SK-N-SH treated with all-trans-retinoic acid at 6 μM for 48 hours (cell line): ENCODE data around the gene G0S2.

ENCODE experiments used
- ATAC-seq: fragments of 200-7000 bp; cut with Tn5 transposase; 3 replicates; pipeline ENCODE4 v1.9.1; 2020; ENCODE audit warnings: mild to moderate bottlenecking, moderate library complexity
- ARNTL ChIP-seq: fragments of 450-650 bp; formaldehyde crosslinking; IDR thresholded peaks from 2 replicates; pipeline ENCODE4 v1.5.0; 2020; ENCODE audit warnings: low read depth, mild to moderate bottlenecking, moderate library complexity, borderline replicate concordance
- BACH2 ChIP-seq: fragments of 250-450 bp; sonication (Bioruptor Pico); IDR thresholded peaks from 2 replicates; pipeline ENCODE4 v1.9.0; 2021; ENCODE audit warnings: mild to moderate bottlenecking, borderline replicate concordance
- CSDC2 ChIP-seq: fragments of 250-450 bp; sonication (Bioruptor Pico); IDR thresholded peaks from 2 replicates; pipeline ENCODE4 v1.5.0; 2020; ENCODE audit warnings: mild to moderate bottlenecking, moderate library complexity
- CSRNP3 ChIP-seq: fragments of 250-450 bp; sonication (Bioruptor Pico); IDR thresholded peaks from 2 replicates; pipeline ENCODE4 v1.5.1; 2021; ENCODE audit warnings: mild to moderate bottlenecking, moderate library complexity
- ESRRG ChIP-seq: fragments of 250-450 bp; sonication (Bioruptor Pico); IDR thresholded peaks from 2 replicates; pipeline ENCODE4 v1.6.1; 2021; ENCODE audit warnings: mild to moderate bottlenecking
- GLIS3 ChIP-seq: fragments of 250-450 bp; sonication (Bioruptor Pico); IDR thresholded peaks from 2 replicates; pipeline ENCODE4 v1.5.0; 2020; ENCODE audit warnings: mild to moderate bottlenecking, moderate library complexity
- ISL1 ChIP-seq: fragments of 250-450 bp; sonication (Bioruptor Pico); IDR thresholded peaks from 2 replicates; pipeline ENCODE4 v2.1.2; 2022; ENCODE audit warnings: mild to moderate bottlenecking, moderate library complexity
- OSR1 ChIP-seq: fragments of 250-450 bp; sonication (Bioruptor Pico); IDR thresholded peaks from 2 replicates; pipeline ENCODE4 v1.8.0; 2022; ENCODE audit warnings: moderate library complexity, mild to moderate bottlenecking, inconsistent platforms
- RARB ChIP-seq: fragments of 250-450 bp; sonication (Bioruptor Pico); IDR thresholded peaks from 2 replicates; pipeline ENCODE4 v1.8.0; 2021; ENCODE audit warnings: mild to moderate bottlenecking, moderate library complexity
- SNAI2 ChIP-seq: fragments of 250-450 bp; sonication (Bioruptor Pico); IDR thresholded peaks from 2 replicates; pipeline ENCODE4 v1.5.0; 2020; ENCODE audit warnings: mild to moderate bottlenecking, moderate library complexity
- TOX ChIP-seq: fragments of 250-450 bp; sonication (Bioruptor Pico); IDR thresholded peaks from 2 replicates; pipeline ENCODE4 v1.8.0; 2021; ENCODE audit warnings: mild to moderate bottlenecking, moderate library complexity, borderline replicate concordance
- ZFP3 ChIP-seq: fragments of 250-450 bp; sonication (Bioruptor Pico); IDR thresholded peaks from 2 replicates; pipeline ENCODE4 v1.5.0; 2020; ENCODE audit warnings: mild to moderate bottlenecking, moderate library complexity
- ZFP30 ChIP-seq: fragments of 450-650 bp; formaldehyde crosslinking; IDR thresholded peaks from 2 replicates; pipeline ENCODE4 v1.5.0; 2022; ENCODE audit warnings: mild to moderate bottlenecking, moderate library complexity
- ZNF565 ChIP-seq: fragments of 450-650 bp; formaldehyde crosslinking; conservative IDR thresholded peaks from 2 replicates; pipeline ENCODE4 v1.5.0; 2020; ENCODE audit warnings: low read depth, mild to moderate bottlenecking, moderate library complexity
- ZNF70 ChIP-seq: fragments of 450-650 bp; formaldehyde crosslinking; IDR thresholded peaks from 2 replicates; pipeline ENCODE4 v1.5.0; 2020; ENCODE audit warnings: mild to moderate bottlenecking, moderate library complexity
- ZNF8 ChIP-seq: fragments of 450-650 bp; formaldehyde crosslinking; IDR thresholded peaks from 2 replicates; pipeline ENCODE4 v1.5.0; 2020; ENCODE audit warnings: mild to moderate bottlenecking, moderate library complexity
- TF ChIP-seq, protein P1 (sequence below): fragments of 250-450 bp; sonication (Bioruptor Pico); IDR thresholded peaks from 2 replicates; pipeline ENCODE4 v1.5.1; 2020; ENCODE audit warnings: low read depth, mild to moderate bottlenecking, moderate library complexity
- TF ChIP-seq, protein P2 (sequence below): fragments of 250-450 bp; sonication (Bioruptor Pico); IDR thresholded peaks from 2 replicates; pipeline ENCODE4 v1.8.0; 2020; ENCODE audit warnings: mild to moderate bottlenecking, moderate library complexity, borderline replicate concordance
- TF ChIP-seq, protein P3 (sequence below): fragments of 250-450 bp; sonication (Bioruptor Pico); IDR thresholded peaks from 2 replicates; pipeline ENCODE4 v1.5.0; 2020; ENCODE audit warnings: mild to moderate bottlenecking, moderate library complexity
- TF ChIP-seq, protein P4 (sequence below): fragments of 250-450 bp; sonication (Bioruptor Pico); IDR thresholded peaks from 2 replicates; pipeline ENCODE4 v1.8.0; 2021; ENCODE audit warnings: low read depth, mild to moderate bottlenecking, moderate library complexity, borderline replicate concordance

Gene G0S2

GRCh38 chr1:209655411-209656231 is 19.6 kb upstream of the G0S2 start:
- no peak for ATAC-seq
- TF ChIP-seq GLIS3 (no peak), BACH2 (CRISPR knock-in tag) (no peak), ZNF565 (CRISPR knock-in tag) (no peak), ISL1 (CRISPR knock-in tag) (no peak), ESRRG (no peak), CSRNP3 (CRISPR knock-in tag) (no peak), ZFP30 (no peak), RARB (CRISPR knock-in tag) (no peak)
- TF ChIP-seq, protein P1, sequence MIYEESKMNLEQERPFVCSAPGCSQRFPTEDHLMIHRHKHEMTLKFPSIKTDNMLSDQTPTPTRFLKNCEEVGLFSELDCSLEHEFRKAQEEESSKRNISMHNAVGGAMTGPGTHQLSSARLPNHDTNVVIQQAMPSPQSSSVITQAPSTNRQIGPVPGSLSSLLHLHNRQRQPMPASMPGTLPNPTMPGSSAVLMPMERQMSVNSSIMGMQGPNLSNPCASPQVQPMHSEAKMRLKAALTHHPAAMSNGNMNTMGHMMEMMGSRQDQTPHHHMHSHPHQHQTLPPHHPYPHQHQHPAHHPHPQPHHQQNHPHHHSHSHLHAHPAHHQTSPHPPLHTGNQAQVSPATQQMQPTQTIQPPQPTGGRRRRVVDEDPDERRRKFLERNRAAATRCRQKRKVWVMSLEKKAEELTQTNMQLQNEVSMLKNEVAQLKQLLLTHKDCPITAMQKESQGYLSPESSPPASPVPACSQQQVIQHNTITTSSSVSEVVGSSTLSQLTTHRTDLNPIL (CRISPR knock-in tag) = no peak
- TF ChIP-seq, protein P2, sequence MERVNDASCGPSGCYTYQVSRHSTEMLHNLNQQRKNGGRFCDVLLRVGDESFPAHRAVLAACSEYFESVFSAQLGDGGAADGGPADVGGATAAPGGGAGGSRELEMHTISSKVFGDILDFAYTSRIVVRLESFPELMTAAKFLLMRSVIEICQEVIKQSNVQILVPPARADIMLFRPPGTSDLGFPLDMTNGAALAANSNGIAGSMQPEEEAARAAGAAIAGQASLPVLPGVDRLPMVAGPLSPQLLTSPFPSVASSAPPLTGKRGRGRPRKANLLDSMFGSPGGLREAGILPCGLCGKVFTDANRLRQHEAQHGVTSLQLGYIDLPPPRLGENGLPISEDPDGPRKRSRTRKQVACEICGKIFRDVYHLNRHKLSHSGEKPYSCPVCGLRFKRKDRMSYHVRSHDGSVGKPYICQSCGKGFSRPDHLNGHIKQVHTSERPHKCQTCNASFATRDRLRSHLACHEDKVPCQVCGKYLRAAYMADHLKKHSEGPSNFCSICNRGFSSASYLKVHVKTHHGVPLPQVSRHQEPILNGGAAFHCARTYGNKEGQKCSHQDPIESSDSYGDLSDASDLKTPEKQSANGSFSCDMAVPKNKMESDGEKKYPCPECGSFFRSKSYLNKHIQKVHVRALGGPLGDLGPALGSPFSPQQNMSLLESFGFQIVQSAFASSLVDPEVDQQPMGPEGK (CRISPR knock-in tag) = no peak

GRCh38 chr1:209657140-209657879 is 17.9 kb upstream of the G0S2 start:
- no peak for ATAC-seq
- TF ChIP-seq ARNTL (CRISPR knock-in tag) (no peak), ZFP30 (no peak), RARB (CRISPR knock-in tag) (no peak), ESRRG (no peak), BACH2 (CRISPR knock-in tag) (no peak), GLIS3 (no peak), ZNF70 (CRISPR knock-in tag) (no peak), CSDC2 (CRISPR knock-in tag) (no peak), TOX (CRISPR knock-in tag) (no peak), OSR1 (CRISPR knock-in tag) (no peak)
- TF ChIP-seq, protein P2 (CRISPR knock-in tag) = no peak
- TF ChIP-seq, protein P3, sequence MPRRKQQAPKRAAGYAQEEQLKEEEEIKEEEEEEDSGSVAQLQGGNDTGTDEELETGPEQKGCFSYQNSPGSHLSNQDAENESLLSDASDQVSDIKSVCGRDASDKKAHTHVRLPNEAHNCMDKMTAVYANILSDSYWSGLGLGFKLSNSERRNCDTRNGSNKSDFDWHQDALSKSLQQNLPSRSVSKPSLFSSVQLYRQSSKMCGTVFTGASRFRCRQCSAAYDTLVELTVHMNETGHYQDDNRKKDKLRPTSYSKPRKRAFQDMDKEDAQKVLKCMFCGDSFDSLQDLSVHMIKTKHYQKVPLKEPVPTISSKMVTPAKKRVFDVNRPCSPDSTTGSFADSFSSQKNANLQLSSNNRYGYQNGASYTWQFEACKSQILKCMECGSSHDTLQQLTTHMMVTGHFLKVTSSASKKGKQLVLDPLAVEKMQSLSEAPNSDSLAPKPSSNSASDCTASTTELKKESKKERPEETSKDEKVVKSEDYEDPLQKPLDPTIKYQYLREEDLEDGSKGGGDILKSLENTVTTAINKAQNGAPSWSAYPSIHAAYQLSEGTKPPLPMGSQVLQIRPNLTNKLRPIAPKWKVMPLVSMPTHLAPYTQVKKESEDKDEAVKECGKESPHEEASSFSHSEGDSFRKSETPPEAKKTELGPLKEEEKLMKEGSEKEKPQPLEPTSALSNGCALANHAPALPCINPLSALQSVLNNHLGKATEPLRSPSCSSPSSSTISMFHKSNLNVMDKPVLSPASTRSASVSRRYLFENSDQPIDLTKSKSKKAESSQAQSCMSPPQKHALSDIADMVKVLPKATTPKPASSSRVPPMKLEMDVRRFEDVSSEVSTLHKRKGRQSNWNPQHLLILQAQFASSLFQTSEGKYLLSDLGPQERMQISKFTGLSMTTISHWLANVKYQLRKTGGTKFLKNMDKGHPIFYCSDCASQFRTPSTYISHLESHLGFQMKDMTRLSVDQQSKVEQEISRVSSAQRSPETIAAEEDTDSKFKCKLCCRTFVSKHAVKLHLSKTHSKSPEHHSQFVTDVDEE (CRISPR knock-in tag) = no peak
- TF ChIP-seq, protein P1 (CRISPR knock-in tag) = no peak

DNA sequence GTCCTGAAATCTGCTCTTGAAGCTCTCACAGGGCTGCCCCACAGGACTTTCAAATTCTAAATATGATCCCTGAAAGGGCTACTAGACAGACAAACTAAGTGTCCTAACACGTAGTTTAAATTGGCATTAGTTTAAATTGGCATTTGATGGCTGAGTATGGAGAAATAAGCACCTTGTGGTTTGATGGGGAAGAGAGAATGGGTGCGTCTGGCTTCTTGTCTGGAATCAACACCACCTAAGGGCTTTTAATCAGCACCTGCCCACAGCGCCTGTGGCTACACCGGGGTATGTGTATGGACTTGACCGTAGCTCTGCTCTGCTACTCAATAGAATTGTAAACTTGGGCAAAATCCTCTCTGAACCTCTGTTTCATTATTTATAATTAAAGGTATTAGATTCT is 17.3 kb upstream of the G0S2 start:
- no peak for ATAC-seq
- TF ChIP-seq CSRNP3 (CRISPR knock-in tag) (no peak), GLIS3 (no peak), ZNF8 (CRISPR knock-in tag) (no peak), SNAI2 (no peak), ZFP3 (no peak), ZFP30 (no peak), RARB (CRISPR knock-in tag) (no peak)
- TF ChIP-seq, protein P4, sequence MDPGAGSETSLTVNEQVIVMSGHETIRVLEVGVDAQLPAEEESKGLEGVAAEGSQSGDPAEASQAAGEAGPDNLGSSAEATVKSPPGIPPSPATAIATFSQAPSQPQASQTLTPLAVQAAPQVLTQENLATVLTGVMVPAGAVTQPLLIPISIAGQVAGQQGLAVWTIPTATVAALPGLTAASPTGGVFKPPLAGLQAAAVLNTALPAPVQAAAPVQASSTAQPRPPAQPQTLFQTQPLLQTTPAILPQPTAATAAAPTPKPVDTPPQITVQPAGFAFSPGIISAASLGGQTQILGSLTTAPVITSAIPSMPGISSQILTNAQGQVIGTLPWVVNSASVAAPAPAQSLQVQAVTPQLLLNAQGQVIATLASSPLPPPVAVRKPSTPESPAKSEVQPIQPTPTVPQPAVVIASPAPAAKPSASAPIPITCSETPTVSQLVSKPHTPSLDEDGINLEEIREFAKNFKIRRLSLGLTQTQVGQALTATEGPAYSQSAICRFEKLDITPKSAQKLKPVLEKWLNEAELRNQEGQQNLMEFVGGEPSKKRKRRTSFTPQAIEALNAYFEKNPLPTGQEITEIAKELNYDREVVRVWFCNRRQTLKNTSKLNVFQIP (CRISPR knock-in tag) = no peak
